ENCODE measurements around the gene ZNF660.
"Not testable (repeated sequence)": the region's sequence is repeated elsewhere in the genome, so short reads cannot be mapped to it uniquely, and the experiment has no call there.

Gene ZNF660

DNA sequence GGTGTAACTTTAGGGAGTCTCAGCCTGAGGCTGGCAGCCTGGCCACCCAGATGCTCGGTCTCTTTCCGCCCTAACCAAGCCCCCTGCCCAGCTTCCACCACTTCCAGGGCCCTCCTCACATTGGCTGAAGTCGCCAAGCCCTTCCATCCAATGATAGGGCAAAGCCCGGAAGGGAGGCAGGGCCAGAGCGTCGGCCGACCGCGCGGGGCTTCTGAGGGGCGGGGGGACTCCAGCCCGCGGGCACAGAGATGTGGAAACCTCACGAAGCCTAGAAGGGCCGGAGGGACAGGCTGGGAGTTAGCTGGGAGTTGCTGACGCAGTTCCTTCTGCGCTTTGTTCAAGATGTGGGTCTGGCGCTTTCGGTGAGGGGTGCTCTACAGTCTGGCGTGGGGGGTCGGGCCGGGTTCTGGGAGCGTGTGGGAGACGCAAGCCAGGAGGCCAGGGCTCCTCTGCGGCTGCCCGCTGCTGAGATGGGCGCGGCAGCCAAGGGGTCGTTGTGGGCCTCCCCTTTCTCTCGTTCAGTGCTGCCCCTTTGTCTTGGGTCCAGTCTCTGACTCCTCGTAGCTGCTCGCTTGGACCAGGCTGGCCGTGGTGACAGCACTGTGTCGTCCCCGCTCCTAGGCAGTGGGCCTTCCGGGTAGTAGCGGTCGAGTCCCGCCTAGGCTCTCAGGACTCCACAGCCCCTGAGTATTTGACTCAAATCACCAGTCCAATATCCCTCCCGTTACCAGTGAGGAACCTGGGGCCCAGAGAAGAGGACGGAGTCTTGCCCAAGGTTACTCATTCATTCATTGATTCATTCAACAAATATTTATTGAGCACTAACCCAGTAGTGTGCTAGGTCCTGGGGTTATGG is at the start of gene ZNF660:
TSS of gene ZNF660 (plus strand) at position 319 of the 856 bp plus-strand sequence. CDS start 9,230 bp downstream, outside the sequence.
- FAIRE-seq = no peak

GRCh38 chr3:44535364-44535763 is 49.4 kb upstream of the ZNF660 start:
- no peak for FAIRE-seq

DNA sequence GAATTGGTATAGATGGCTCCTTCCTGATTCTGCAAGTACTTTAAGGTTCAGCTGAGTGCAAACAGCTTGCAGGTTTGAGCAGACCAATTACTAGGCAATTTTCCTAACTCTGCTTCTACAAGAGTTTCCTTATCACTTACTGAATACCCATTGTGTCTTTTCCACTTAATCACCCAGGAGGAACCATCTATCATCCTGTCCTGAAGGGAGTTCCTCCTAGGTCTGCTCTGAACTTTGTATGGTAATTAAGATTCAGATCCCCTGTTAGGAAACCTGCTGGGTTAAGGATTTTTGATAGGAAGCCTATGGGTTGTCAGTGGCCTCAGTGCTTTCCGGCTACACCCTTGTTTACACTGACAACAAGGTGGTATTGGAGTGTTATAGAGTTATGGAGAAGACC is 40.0 kb upstream of the ZNF660 start:
- not testable (repeated sequence) for FAIRE-seq

DNA sequence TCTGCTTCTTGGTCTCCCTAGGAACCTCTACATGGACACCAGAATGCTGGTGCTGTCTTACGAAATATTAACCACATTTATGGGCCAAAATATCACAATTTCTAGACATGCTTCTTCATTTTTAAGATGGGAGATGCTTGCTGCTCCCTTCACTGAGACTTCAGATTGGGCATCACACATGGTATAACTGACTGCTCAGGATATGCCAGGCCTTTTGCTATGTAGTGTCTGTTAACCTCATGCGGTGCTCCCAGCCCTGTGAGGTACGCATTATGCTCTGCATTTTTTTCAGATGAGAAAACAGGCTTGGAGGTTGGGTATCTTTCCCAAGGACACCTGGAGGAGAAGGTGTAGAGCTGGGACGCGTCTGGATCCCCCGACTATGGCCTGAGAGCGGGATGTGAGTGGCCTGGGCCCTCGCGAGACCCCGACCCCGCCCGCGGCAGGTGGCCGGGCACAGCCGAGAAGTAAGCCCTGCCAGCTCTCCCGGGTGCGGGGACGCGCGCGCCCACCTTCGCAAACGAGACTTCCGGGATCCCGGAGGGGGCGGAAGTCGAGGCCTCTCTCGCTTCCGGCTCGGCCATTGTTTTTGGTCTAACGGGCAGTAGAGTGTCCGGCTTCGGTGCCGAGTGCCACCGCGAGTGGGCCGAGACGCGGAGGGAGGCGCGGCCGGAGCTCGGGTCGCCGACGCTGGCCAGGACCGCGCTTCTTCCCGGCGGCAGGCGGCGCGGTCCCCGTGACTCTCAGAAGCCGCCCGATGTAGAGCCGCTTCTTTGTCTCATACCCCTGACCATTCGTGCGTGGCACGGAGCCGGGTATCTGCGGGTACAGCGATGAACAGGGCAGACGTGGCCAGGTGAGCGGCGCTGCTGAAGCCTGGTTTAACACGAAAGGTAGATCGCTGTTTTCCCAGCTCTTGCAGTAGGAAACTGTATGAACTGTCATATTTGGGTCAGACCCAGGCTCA is 29.9 kb upstream of the ZNF660 start, which contains the start of gene ZKSCAN7:
TSS of gene ZKSCAN7 (plus strand) at position 568 of the 967 bp plus-strand sequence. CDS start 1,855 bp downstream, outside the sequence.
- FAIRE-seq = no peak

DNA sequence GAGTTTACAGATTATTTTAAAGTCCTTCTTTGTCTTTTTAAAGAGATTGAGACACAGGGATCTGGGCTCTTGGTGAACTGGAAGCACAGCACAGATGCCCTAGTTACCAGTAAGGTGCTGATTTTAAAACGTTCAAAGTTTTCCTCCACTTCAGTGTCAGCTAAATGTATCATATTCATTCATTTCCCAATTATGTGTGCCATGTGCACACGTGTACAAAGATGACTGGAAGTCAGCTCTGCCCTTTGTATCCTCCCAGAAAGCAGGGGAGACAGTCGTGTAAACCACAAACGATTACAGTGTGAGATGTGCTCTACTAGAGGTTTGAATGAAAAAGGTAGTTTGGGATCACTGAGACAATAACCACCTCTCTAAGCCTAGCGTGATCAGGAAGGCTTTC is 29.0 kb upstream of the ZNF660 start:
- no peak for FAIRE-seq

DNA sequence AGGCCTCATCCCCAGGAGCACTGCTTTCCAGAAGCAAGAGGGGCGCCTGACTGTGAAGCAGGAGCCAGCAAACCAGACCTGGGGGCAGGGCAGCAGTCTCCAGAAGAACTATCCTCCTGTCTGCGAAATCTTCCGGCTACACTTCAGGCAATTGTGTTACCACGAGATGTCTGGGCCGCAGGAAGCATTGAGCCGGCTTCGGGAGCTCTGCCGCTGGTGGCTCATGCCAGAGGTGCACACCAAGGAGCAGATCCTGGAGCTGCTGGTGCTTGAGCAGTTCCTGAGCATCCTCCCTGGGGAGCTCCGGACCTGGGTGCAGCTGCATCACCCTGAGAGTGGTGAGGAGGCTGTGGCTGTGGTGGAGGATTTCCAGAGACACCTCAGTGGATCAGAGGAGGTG is 27.7 kb upstream of the ZNF660 start:
- FAIRE-seq = no peak

- FAIRE-seq = no peak
Observed at GRCh38 chr3:44561076-44561475, 23.7 kb upstream of the ZNF660 start.

DNA sequence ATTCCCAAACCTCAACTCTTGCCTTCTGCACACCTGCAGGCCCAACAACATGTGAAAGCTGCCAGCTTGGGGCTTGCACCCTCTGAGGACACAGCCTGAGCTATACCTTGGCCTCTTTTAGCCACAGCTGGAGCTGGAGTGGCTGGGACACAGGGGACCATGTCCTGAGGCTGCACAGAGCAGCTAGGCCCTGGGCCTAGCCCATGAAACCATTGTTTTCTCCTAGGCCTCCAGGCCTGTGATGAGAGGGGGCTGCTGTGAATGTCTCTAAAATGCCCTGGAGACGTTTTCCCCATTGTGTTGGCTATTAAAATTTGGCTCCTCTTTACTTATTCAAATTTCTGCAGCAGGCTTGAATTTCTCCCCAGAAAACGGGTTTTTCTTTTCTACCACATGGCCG is 22.6 kb upstream of the ZNF660 start:
- FAIRE-seq = no peak

GRCh38 chr3:44568561-44568960 is 16.2 kb upstream of the ZNF660 start:
- FAIRE-seq = no peak

- no peak for FAIRE-seq
Observed at GRCh38 chr3:44571024-44571423, 13.7 kb upstream of the ZNF660 start.

- FAIRE-seq = no peak
Observed at GRCh38 chr3:44576613-44577012, 8.2 kb upstream of the ZNF660 start.

DNA sequence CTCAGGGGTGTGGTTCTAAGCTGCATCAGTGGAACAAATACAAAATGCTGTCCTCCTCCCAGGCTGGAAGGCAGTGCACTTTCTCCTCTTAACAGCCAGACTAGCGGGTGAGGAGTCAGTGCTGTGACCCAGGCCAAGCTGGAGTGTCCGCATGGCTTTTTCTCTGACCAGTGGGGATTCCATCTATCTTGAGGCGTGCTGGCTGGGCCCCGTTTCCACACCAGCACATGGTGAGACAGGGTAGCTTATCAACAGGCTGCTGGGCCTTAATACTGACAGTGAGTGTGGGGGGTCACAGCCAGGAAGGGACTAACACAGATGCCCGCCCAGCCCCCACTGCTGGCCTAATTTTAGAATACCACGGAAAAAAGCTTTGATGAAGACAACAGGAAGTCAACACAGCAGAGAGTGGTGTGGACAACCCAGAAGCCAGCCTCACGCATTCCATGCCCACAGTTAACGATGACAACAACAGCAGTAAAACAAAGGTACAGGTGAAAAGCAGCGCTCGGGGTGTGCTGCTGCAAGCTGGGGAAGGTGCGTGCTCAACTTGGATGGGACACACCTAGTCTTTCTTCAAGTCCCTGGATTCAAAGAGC is 7.3 kb upstream of the ZNF660 start:
- not testable (repeated sequence) for FAIRE-seq

DNA sequence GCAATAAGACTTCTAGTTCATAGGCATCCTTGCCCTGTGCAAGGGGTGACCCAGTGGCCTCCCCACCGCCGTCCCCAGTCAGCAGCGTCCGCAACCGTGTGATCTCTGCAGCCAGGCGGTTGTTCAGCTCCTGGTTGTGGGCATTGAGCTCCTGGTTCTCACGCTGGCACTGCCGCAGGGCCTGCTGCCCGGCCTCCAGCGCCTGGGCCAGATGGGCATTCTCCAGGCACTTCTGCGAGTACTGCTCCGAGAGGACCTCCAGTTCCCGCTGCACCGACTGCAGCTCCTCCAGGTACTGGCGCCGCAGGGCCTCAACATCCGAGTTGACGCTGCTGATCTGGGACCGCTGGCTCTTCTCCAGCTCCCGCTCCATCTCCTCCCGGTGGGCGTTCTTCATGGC is 6.4 kb upstream of the ZNF660 start:
- FAIRE-seq = not testable (repeated sequence)

DNA sequence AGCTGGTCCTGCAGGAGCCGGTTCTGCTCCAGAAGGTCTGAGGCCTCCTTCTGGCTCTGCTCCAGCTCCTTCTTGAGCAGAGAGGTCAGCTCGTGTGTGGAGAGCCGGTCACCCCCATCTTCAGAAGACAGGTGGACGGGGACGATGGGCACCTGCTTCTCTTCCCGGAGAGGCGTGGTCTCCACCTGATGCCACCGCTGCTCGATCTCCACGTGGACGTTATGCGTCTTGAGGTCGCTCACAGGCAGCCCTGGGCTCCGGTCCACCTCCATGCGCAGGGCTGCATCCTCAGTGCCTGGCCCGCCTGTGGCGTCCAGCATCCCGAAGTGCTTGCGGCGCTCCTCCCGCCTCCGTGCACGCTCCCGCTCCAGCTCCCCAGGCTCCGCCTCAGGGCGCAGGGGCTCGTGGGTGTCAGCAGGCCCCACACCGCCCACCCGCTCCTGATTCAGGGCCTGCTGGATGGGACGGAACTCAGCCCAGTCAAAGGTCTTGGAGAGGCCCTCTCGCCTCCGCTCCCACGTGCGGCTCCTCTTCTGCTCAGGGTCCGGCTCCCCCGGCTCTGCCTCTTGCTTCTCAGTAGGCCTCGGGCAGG is 5.7 kb upstream of the ZNF660 start:
- not testable (repeated sequence) for FAIRE-seq

DNA sequence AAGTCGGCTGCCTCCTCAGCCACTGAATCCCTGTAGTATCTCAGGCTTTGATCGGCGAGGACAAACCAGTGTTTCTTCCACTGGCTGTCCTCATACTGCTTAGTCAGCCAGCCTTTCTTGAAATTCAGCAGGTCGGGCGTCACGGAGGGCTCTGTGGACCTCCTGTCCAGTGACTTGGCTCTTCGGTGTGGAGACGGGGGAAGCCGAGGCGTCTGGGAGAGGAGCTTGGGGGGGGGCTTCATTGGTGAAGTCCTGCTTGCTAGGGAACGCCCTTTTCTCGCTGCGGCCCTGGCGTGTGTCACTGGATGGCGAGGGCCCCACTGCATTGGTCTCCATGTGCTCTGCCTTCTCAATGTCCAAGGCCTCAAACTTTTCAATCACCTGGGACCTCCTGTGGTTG is 5.0 kb upstream of the ZNF660 start:
- FAIRE-seq = not testable (repeated sequence)

- FAIRE-seq = not testable (repeated sequence)
Observed at GRCh38 chr3:44580971-44581370, 3.8 kb upstream of the ZNF660 start.

- no peak for FAIRE-seq
Observed at GRCh38 chr3:44596621-44597020, 11.9 kb downstream of the ZNF660 start.

DNA sequence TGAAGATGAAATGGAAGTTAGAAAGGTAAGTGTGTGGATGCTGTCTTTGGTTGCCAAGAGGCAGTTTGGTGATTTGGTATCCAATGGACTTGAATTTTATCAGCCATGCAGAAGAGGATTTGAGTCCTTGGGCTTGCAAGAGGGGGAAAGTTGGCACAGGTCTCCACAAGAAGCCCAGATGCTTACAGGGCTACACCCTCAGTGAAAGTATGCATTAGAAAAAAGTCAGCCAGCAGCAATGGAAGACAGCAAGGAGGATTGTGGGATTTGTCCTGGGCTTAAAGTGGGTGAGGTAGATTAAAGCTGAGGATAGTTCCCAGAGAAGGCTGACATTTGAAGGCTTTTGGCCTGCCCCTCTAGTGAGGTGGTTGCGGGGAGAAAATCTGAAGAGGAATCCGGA is 17.0 kb downstream of the ZNF660 start:
- FAIRE-seq = no peak

GRCh38 chr3:44612678-44613077 is 27.9 kb downstream of the ZNF660 start:
- no peak for FAIRE-seq

GRCh38 chr3:44624749-44625480 is 40.2 kb downstream of the ZNF660 start, which contains the start of gene ZNF197:
Gene ZNF197, plus strand, starts transcription at chr3:44625036. Its CDS starts 4,119 bp downstream, at chr3:44629155.
- FAIRE-seq = peak; percentile 56

- no peak for FAIRE-seq
Observed at GRCh38 chr3:44628716-44629115, 44.0 kb downstream of the ZNF660 start.

- no peak for FAIRE-seq
Observed at GRCh38 chr3:44632193-44632592, 47.4 kb downstream of the ZNF660 start.

All from islet of Langerhans (tissue), 1 donor.